SK-N-SH (cell line): ENCODE results near the gene ZSCAN2.

Source experiments
- FOSL2 ChIP-seq: IDR thresholded peaks from 2 replicates; pipeline ENCODE4 v1.4.0; 2012; ENCODE audit warnings: low read depth, mild to moderate bottlenecking, moderate library complexity, borderline replicate concordance
- MXI1 ChIP-seq: IDR thresholded peaks from 2 replicates; pipeline ENCODE4 v1.6.1; 2012; ENCODE audit warnings: mild to moderate bottlenecking, low read depth, low read length, improper control_type of control experiment
- POLR2AphosphoS5 ChIP-seq: IDR thresholded peaks from 2 replicates; pipeline ENCODE4 v1.6.1; 2012; ENCODE audit warnings: low read depth, low read length
- SIN3A ChIP-seq: IDR thresholded peaks from 2 replicates; pipeline ENCODE4 v1.6.1; 2012; ENCODE audit warnings: low read depth, mild to moderate bottlenecking, low read length, moderate library complexity, borderline replicate concordance
- SMC3 ChIP-seq: IDR thresholded peaks from 2 replicates; pipeline ENCODE4 v1.6.1; 2012; ENCODE audit warnings: low read depth, low read length, improper control_type of control experiment
- USF1 ChIP-seq: IDR thresholded peaks from 2 replicates; pipeline ENCODE4 v1.4.0; 2012; ENCODE audit warnings: low read depth, borderline replicate concordance
- USF2 ChIP-seq: fragments of 150-350 bp; IDR thresholded peaks from 2 replicates; pipeline ENCODE4 v1.6.1; 2017; ENCODE audit warnings: antibody characterized with exemption, low read length, low read depth, borderline replicate concordance
- YY1 ChIP-seq: IDR thresholded peaks from 2 replicates; pipeline ENCODE4 v1.4.0; 2012; ENCODE audit warnings: low read depth, mild to moderate bottlenecking
- TF ChIP-seq, protein P1 (sequence below): fragments of 200-600 bp; sonication (generic); IDR thresholded peaks from 2 replicates; pipeline ENCODE4 v1.6.1; 2017; ENCODE audit warnings: antibody characterized with exemption, mild to moderate bottlenecking, moderate library complexity

GRCh38 chr15:84606653-84607120 lies 5.9 kb downstream of the ZSCAN2 start:
- TF ChIP-seq YY1 (no peak), SMC3 (no peak), USF2 (no peak), SIN3A (no peak), USF1 (no peak), MXI1 (no peak), POLR2AphosphoS5 (no peak), FOSL2 (no peak)
- TF ChIP-seq, protein P1, sequence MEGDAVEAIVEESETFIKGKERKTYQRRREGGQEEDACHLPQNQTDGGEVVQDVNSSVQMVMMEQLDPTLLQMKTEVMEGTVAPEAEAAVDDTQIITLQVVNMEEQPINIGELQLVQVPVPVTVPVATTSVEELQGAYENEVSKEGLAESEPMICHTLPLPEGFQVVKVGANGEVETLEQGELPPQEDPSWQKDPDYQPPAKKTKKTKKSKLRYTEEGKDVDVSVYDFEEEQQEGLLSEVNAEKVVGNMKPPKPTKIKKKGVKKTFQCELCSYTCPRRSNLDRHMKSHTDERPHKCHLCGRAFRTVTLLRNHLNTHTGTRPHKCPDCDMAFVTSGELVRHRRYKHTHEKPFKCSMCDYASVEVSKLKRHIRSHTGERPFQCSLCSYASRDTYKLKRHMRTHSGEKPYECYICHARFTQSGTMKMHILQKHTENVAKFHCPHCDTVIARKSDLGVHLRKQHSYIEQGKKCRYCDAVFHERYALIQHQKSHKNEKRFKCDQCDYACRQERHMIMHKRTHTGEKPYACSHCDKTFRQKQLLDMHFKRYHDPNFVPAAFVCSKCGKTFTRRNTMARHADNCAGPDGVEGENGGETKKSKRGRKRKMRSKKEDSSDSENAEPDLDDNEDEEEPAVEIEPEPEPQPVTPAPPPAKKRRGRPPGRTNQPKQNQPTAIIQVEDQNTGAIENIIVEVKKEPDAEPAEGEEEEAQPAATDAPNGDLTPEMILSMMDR: no peak
